ENCODE results near the gene ARSJ.

- TF ChIP-seq CTCF (conservative IDR thresholded peaks at IDR 0.05; ENCODE audit: low read depth, low read length), result no peak
- no peak for TF ChIP-seq EZH2phosphoT487 (IDR thresholded peaks at IDR 0.05; ENCODE audit: borderline replicate concordance, low read length)
Observed at GRCh38 chr4:113998079-113998478, 18.6 kb upstream of the ARSJ start.
